ENCODE results near the gene SCCPDH.

SCCPDH gene

GRCh38 chr1:246748867-246749266, 24.7 kb downstream of the SCCPDH start:
- Histone ChIP-seq H3K27ac (no peak overlapping the region), H3K27me3 (replicated peaks) (no peaks in the 10 kb centered on the region), H3K4me3 (ENCODE audit: low read depth, low read length) (no peak overlapping the region), H3K36me3 (replicated peaks) (peaks cover 5% of the 10 kb centered on the region)
- TF ChIP-seq CTCF (IDR thresholded peaks at IDR 0.05; ENCODE audit: low read depth, low read length, missing control alignments), result no peak
- peak; percentile 3 for DNase-seq
- in situ Hi-C loops (cut with HindIII; ENCODE audit: low pct_ligation_motif_present, low sequenced_read_pairs), result no loop called here

- no peak for TF ChIP-seq CTCF (IDR thresholded peaks at IDR 0.05; ENCODE audit: low read depth, low read length, missing control alignments)
- Histone ChIP-seq H3K36me3 (replicated peaks) (no peaks in the 10 kb centered on the region), H3K27ac (no peak overlapping the region), H3K27me3 (replicated peaks) (no peaks in the 10 kb centered on the region), H3K4me3 (ENCODE audit: low read depth, low read length) (no peak overlapping the region)
- no peak for DNase-seq
- in situ Hi-C loops (cut with HindIII; ENCODE audit: low pct_ligation_motif_present, low sequenced_read_pairs), result no loop called here
Measured at GRCh38 chr1:246750752-246751151, 26.5 kb downstream of the SCCPDH start.

- DNase-seq, result peak; percentile 65
- no peaks in the 10 kb centered on the region for H3K36me3 ChIP-seq (replicated peaks)
- H3K27ac ChIP-seq, result no peak overlapping the region
- H3K27me3 ChIP-seq (replicated peaks), result no peaks in the 10 kb centered on the region
- TF ChIP-seq CTCF (IDR thresholded peaks at IDR 0.05; ENCODE audit: low read depth, low read length, missing control alignments), result peak; percentile 91
- in situ Hi-C loops (cut with HindIII; ENCODE audit: low pct_ligation_motif_present, low sequenced_read_pairs), result no loop called here
- no peak overlapping the region for H3K4me3 ChIP-seq (ENCODE audit: low read depth, low read length)
Measured at GRCh38 chr1:246753670-246754535, 29.7 kb downstream of the SCCPDH start.

GRCh38 chr1:246755419-246755818, 31.2 kb downstream of the SCCPDH start:
- no peak for DNase-seq
- Histone ChIP-seq H3K36me3 (replicated peaks) (no peaks in the 10 kb centered on the region), H3K4me3 (ENCODE audit: low read depth, low read length) (no peak overlapping the region), H3K27ac (no peak overlapping the region), H3K27me3 (replicated peaks) (no peaks in the 10 kb centered on the region)
- no peak for TF ChIP-seq CTCF (IDR thresholded peaks at IDR 0.05; ENCODE audit: low read depth, low read length, missing control alignments)
- in situ Hi-C loops (cut with HindIII; ENCODE audit: low pct_ligation_motif_present, low sequenced_read_pairs), result no loop called here

GRCh38 chr1:246760422-246761347, 36.5 kb downstream of the SCCPDH start:
- Histone ChIP-seq H3K27me3 (replicated peaks) (no peaks in the 10 kb centered on the region), H3K4me3 (ENCODE audit: low read depth, low read length) (no peak overlapping the region), H3K36me3 (replicated peaks) (peaks cover 12% of the 10 kb centered on the region), H3K27ac (no peak overlapping the region)
- DNase-seq, result no peak
- no peak for TF ChIP-seq CTCF (IDR thresholded peaks at IDR 0.05; ENCODE audit: low read depth, low read length, missing control alignments)
- in situ Hi-C loops (cut with HindIII; ENCODE audit: low pct_ligation_motif_present, low sequenced_read_pairs), result no loop called here

Measured in brain microvascular endothelial cell (primary cell).